NCI-H1092 treated with DMSO at 0.1 percent for 48 hours (cell line): ENCODE results near the gene WNT3.
"Not testable (repeated sequence)": the region's sequence is repeated elsewhere in the genome, so short reads cannot be mapped to it uniquely, and the experiment has no call there.

ENCODE experiments used
- DNase-seq: peaks from one replicate; lab custom pipeline; 2025; lab: John Stamatoyannopoulos, UW

WNT3 gene

GRCh38 chr17:46818316-46818928 lies at the start of gene WNT3:
WNT3 (minus strand) TSS chr17:46818692; CDS start chr17:46818597, 95 bp downstream.
- DNase-seq: no peak

GRCh38 chr17:46866747-46867146 lies 48.3 kb upstream of the WNT3 start:
- no peak for DNase-seq

- DNase-seq: no peak
Measured at GRCh38 chr17:46866325-46866724, 47.8 kb upstream of the WNT3 start.

- no peak for DNase-seq
Measured at GRCh38 chr17:46865100-46865499, 46.6 kb upstream of the WNT3 start.

GRCh38 chr17:46863383-46864121 lies 45.1 kb upstream of the WNT3 start:
- DNase-seq: no peak

GRCh38 chr17:46862949-46863348 lies 44.5 kb upstream of the WNT3 start:
- DNase-seq: no peak

- no peak for DNase-seq
Measured at GRCh38 chr17:46859996-46860395, 41.5 kb upstream of the WNT3 start.

- no peak for DNase-seq
Measured at GRCh38 chr17:46857600-46857999, 39.1 kb upstream of the WNT3 start.

- no peak for DNase-seq
Measured at GRCh38 chr17:46854948-46855347, 36.5 kb upstream of the WNT3 start.

GRCh38 chr17:46854515-46854914 lies 36.0 kb upstream of the WNT3 start:
- DNase-seq: no peak

GRCh38 chr17:46853896-46854444 lies 35.5 kb upstream of the WNT3 start:
- DNase-seq: no peak

- DNase-seq: no peak
Measured at GRCh38 chr17:46851029-46851741, 32.7 kb upstream of the WNT3 start, which contains the start of gene WNT9B. WNT9B (plus strand) TSS chr17:46851583; CDS start chr17:46851639, 56 bp downstream.

- DNase-seq: no peak
Measured at GRCh38 chr17:46850688-46851028, 32.2 kb upstream of the WNT3 start.

- DNase-seq: no peak
Measured at GRCh38 chr17:46848534-46848933, 30.0 kb upstream of the WNT3 start.

- DNase-seq: no peak
Measured at GRCh38 chr17:46847204-46848191, 29.0 kb upstream of the WNT3 start.

GRCh38 chr17:46842835-46843234 lies 24.3 kb upstream of the WNT3 start:
- no peak for DNase-seq

GRCh38 chr17:46841561-46842379 lies 23.3 kb upstream of the WNT3 start:
- no peak for DNase-seq

GRCh38 chr17:46840596-46840995 lies 22.1 kb upstream of the WNT3 start:
- DNase-seq: not testable (repeated sequence)

GRCh38 chr17:46839211-46839610 lies 20.7 kb upstream of the WNT3 start:
- no peak for DNase-seq

- DNase-seq: no peak
Measured at GRCh38 chr17:46837521-46837920, 19.0 kb upstream of the WNT3 start.

GRCh38 chr17:46836500-46836899 lies 18.0 kb upstream of the WNT3 start:
- DNase-seq: no peak
